ENCODE results near the gene HACD4.
A peak's percentile ranks its signal among the peaks of the same experiment; 100 is the strongest.

The HACD4 gene

DNA sequence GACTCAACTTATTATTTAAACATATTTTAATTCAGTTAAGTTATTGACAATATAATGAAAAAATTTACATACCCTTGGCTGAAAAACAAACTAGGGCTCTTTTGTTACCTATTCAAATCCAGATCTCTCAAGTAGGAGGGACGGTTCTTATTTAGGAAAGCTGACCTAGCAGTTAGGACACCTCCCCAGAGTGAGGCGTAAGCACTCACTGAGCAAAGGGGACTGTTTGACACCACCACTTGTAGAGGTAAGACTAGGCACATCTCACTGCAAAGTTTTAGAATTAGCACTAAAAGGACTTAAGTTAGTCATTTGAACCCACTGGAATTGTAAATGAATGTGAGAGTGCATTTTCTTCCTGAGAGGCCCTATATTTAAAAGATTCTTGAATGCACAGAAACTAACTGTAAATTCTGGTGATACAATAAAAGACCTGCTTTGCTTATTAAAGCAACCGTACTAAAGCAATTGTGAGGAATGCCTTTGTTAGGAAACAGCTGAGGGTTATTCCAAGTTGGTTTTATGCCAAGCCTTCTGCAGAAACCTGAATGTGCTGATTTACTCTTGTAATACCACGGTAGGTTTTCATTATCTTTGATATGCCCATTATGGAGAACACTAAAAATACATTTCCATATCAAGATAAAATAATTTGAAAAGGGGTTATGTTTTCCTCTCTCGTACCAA lies 16.2 kb downstream of the HACD4 start:
- Mint-ChIP-seq H3K27ac (peak overlapping the region in 1 of 3 experiments; percentile 45), H3K27me3 (ENCODE audit: low read depth) (no peaks in the 10 kb centered on the region), H3K36me3 (ENCODE audit: low read depth) (peaks cover 11% of the 10 kb centered on the region), H3K4me1 (peaks cover 25% of the 10 kb centered on the region), H3K9me3 (peaks cover under 1% of the 10 kb centered on the region), H3K4me3 (no peak overlapping the region)
- TF ChIP-seq, protein P1, sequence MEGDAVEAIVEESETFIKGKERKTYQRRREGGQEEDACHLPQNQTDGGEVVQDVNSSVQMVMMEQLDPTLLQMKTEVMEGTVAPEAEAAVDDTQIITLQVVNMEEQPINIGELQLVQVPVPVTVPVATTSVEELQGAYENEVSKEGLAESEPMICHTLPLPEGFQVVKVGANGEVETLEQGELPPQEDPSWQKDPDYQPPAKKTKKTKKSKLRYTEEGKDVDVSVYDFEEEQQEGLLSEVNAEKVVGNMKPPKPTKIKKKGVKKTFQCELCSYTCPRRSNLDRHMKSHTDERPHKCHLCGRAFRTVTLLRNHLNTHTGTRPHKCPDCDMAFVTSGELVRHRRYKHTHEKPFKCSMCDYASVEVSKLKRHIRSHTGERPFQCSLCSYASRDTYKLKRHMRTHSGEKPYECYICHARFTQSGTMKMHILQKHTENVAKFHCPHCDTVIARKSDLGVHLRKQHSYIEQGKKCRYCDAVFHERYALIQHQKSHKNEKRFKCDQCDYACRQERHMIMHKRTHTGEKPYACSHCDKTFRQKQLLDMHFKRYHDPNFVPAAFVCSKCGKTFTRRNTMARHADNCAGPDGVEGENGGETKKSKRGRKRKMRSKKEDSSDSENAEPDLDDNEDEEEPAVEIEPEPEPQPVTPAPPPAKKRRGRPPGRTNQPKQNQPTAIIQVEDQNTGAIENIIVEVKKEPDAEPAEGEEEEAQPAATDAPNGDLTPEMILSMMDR (IDR thresholded peaks at IDR 0.05; ENCODE audit: unreplicated experiment in 3 of 3) = no peak

DNA sequence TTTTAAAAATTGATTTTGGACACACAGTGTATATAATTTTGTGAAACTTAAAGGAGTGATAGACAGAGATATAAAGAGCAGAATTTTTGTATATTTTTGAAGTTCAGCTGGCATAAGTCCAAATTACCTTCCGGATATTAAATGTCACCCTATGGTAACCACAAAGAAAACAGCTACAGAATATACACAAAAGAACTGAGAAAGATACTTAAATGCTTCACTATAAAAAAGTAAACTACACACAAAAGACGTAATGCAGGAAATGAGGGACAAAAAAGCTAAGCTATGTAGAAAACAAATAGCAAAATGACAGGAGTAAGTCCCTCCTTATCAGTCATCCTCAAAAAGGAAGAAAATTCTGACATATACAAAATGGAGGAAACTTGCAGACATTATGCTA lies 29.4 kb downstream of the HACD4 start:
- TF ChIP-seq, protein P1 (IDR thresholded peaks at IDR 0.05; ENCODE audit: unreplicated experiment in 3 of 3) = no peak
- Mint-ChIP-seq H3K4me1 (no peaks in the 10 kb centered on the region), H3K4me3 (no peak overlapping the region), H3K27ac (no peak overlapping the region), H3K9me3 (peaks cover 8% of the 10 kb centered on the region), H3K36me3 (ENCODE audit: low read depth) (peaks cover 60% of the 10 kb centered on the region), H3K27me3 (ENCODE audit: low read depth) (no peaks in the 10 kb centered on the region)

DNA sequence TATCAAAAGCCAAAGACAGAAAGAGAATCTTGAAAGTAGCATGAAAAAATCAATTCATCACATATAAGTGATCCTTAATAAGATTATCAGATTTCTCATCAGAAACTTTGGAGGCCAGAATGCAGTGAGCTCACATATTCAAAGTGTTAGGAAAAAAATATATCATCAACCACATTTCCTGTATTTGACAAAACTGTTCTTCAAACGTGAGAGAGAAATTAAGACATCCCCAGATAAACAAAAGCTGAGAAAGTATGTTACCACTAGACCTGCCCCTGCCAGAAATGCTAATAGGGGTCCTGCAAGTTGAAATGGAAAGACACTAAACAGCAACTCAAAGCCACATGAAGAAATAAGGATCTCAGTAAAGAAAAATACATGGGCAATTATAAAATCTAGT lies 29.9 kb downstream of the HACD4 start:
- H3K4me3 Mint-ChIP-seq = no peak overlapping the region
- TF ChIP-seq, protein P1 (IDR thresholded peaks at IDR 0.05; ENCODE audit: unreplicated experiment in 3 of 3) = no peak
- no peak overlapping the region for H3K27ac Mint-ChIP-seq
- H3K27me3 Mint-ChIP-seq (ENCODE audit: low read depth) = no peaks in the 10 kb centered on the region
- H3K9me3 Mint-ChIP-seq = peaks cover 8% of the 10 kb centered on the region
- peaks cover 56% of the 10 kb centered on the region for H3K36me3 Mint-ChIP-seq (ENCODE audit: low read depth)
- H3K4me1 Mint-ChIP-seq = no peaks in the 10 kb centered on the region

DNA sequence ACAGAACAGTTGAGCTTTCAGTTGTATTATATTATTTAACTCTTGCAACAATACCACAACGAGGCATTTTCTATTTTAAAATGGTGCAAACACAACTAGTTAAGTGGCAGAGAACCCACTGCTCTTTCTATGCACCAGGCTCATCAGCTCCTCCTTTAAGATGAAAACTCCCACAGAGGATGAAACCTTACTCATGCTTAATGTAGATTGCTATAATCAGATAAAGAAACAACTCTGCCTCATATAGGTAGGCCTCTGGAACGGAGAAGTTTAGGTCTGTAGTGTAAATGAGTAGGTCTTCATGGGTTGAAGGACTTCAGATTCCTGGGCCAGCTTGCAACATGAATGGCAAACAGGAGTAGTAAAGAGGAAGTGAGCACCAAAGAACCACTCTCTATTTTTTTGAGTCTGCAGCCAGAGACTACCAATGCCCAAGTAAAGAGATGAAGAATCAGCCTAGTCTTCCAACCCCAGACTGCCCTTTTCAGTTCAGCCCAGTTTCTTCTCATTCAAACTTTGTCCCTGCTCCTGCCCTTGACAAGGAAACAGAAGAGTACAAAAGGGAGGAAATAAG lies 33.9 kb downstream of the HACD4 start:
- Mint-ChIP-seq H3K36me3 (ENCODE audit: low read depth) (peaks cover 73% of the 10 kb centered on the region), H3K27me3 (ENCODE audit: low read depth) (no peaks in the 10 kb centered on the region), H3K9me3 (peaks cover 8% of the 10 kb centered on the region), H3K4me3 (no peak overlapping the region), H3K27ac (no peak overlapping the region), H3K4me1 (no peaks in the 10 kb centered on the region)
- TF ChIP-seq, protein P1 (IDR thresholded peaks at IDR 0.05; ENCODE audit: unreplicated experiment in 3 of 3) = no peak

DNA sequence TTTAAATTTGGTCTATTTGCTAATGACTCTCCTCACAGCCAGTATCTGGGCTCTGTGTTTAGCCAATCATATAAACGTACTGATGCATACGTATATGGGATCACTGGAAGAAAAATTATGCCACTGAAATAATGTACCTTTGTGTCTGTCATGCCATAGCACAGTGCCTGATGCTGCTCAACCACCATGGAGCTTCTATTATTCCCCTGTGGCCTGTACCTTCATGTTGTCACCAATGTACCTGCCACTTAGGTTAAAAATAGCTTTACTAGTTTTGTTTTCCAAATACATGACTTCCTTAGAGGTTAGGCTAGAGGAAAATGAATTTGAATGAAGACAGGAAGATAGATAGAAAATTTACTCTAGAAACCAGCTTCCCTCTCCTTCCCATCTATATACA lies 34.6 kb downstream of the HACD4 start:
- H3K4me1 Mint-ChIP-seq = no peaks in the 10 kb centered on the region
- H3K27ac Mint-ChIP-seq = no peak overlapping the region
- H3K27me3 Mint-ChIP-seq (ENCODE audit: low read depth) = no peaks in the 10 kb centered on the region
- TF ChIP-seq, protein P1 (IDR thresholded peaks at IDR 0.05; ENCODE audit: unreplicated experiment in 3 of 3) = no peak
- peaks cover 72% of the 10 kb centered on the region for H3K36me3 Mint-ChIP-seq (ENCODE audit: low read depth)
- peaks cover 8% of the 10 kb centered on the region for H3K9me3 Mint-ChIP-seq
- no peak overlapping the region for H3K4me3 Mint-ChIP-seq

DNA sequence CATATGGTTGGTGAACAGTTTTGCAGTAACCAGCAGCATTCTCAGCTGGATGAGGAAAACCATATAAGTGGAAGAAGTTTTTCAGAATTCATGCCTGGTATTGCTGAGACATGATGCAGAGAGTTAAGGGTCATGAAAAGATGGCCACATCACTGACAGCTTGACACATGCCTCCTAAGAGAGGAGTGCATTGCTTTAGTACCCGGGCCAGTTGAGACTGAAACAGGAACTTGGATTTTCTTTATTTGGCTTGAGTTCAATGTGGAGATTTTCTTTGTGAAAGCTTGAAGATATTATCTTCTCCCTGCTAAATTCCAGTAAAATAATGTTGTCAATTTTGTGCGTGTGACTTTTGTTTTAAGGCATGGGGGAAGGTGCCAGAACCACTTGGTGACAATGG lies 35.8 kb downstream of the HACD4 start:
- Mint-ChIP-seq H3K4me1 (no peaks in the 10 kb centered on the region), H3K27me3 (ENCODE audit: low read depth) (no peaks in the 10 kb centered on the region), H3K36me3 (ENCODE audit: low read depth) (peaks cover 70% of the 10 kb centered on the region), H3K4me3 (no peak overlapping the region), H3K27ac (no peak overlapping the region), H3K9me3 (no peaks in the 10 kb centered on the region)
- TF ChIP-seq, protein P1 (IDR thresholded peaks at IDR 0.05; ENCODE audit: unreplicated experiment in 3 of 3) = no peak

Measured in nephron (organoid).